Adrenal gland (tissue), 12 donors: ENCODE data around the gene OMP. TPM values are rescaled to one million over a fixed set of nuclear protein-coding genes. Genes with fewer than 3 reads are reported as not detected.

Experiments
- DNase-seq, 7 donors: peaks; one replicate each; pipeline ENCODE4 v3.0.0-alpha.2; 2019 to 2020
- H3K27ac ChIP-seq, 5 donors: fragments of 200-600 bp; sonication (generic) in 4 of 5; 1 replicate in 3 of 5; 2 replicates in 2 of 5; pipeline versions ENCODE4 v1.5.1 to v1.8.0; 2016 to 2020; ENCODE audit warnings: mild to moderate bottlenecking in 1 of 5
- H3K27me3 ChIP-seq: fragments of 200-600 bp; 2 replicates; pipeline ENCODE4 v1.8.0; 2021
- H3K36me3 ChIP-seq, 2 donors: fragments of 200-600 bp; replicated peaks in 1 of 2; 1 replicate in 1 of 2; 2 replicates in 1 of 2; pipeline versions ENCODE4 v1.5.1 to v1.8.0; 2018 to 2022
- H3K4me1 ChIP-seq, 2 donors: fragments of 200-600 bp; replicated peaks in 1 of 2; 1 replicate in 1 of 2; 2 replicates in 1 of 2; pipeline versions ENCODE4 v1.5.1 to v1.8.0; 2018 to 2021
- H3K4me3 ChIP-seq, 4 donors: fragments of 200-600 bp; sonication (generic) in 3 of 4; one replicate each; pipeline ENCODE4 v1.5.1; 2016 to 2018
- H3K9me3 ChIP-seq, 3 donors: fragments of 200-600 bp; sonication (generic) in 1 of 3; replicated peaks in 1 of 3; 1 replicate in 2 of 3; 2 replicates in 1 of 3; pipeline versions ENCODE4 v1.5.1 to v1.8.0; 2016 to 2021
- CTCF ChIP-seq, 6 experiments: fragments of 450-650 bp in 4 of 6; fragments of 200-600 bp in 2 of 6; sonication (generic) in 1 of 6; IDR thresholded peaks; 1 replicate in 5 of 6; 2 replicates in 1 of 6; pipeline versions ENCODE4 v1.5.1 to v1.8.0; 2016 to 2021; ENCODE audit warnings: antibody characterized with exemption in 6 of 6, mild to moderate bottlenecking in 2 of 6, moderate library complexity in 1 of 6
- POLR2A ChIP-seq, 2 donors: fragments of 450-650 bp; IDR thresholded peaks; one replicate each; pipeline ENCODE4 v1.6.1; 2017; ENCODE audit warnings: antibody characterized with exemption in 2 of 2, mild to moderate bottlenecking in 2 of 2, moderate library complexity in 1 of 2
- WGBS, 4 donors: extraction: QIAGEN DNeasy Blood & Tissue Kit in 2 of 4; methylation state at CpG; one replicate each; pipeline versions ENCODE4 v1.1.5 to v1.1.7; 2013 to 2017; 5-methylcytosine and 5-hydroxymethylcytosine counted together
- intact Hi-C, 2 donors: fragments of 100-400 bp; cut with DNase I; formaldehyde crosslinking; loops; one replicate each; pipeline versions ENCODE4 v1.14.1 to v1.15.0; 2022 to 2023
- polyA plus RNA-seq, 3 donors: library from polyadenylated mRNA; stranded (reverse); fragments of 200-250 nt in 2 of 3; fragments of 350-450 nt in 1 of 3; fragmentation: Illumina TruSeq in 1 of 3; extraction: RNeasy Lipid Tissue Mini Kit (QIAGEN cat#74804) in 1 of 3; gene quantifications; one replicate each; pipeline ENCODE4 v1.2.3, GENCODE V29; 2013 to 2014
- total RNA-seq, 9 donors: library from RNA; depleted of rRNA in 4 of 9; stranded (reverse); fragments of >200 nt in 4 of 9; fragments of 120-200 nt in 1 of 9; fragmentation: NEBNext Ultra II Directional in 1 of 9; extraction: Animal tissue kit (Norgen Biotek cat#: 25700) in 1 of 9; gene quantifications; one replicate each; pipeline versions ENCODE4 v1.1.0 to v1.2.4, GENCODE V29; 2013 to 2023
- donor health status: healthy with polysubstance abuse.
- donor health status: Bipolar disorder and iron deficiency.
- donor health status: DM: yes; HTN: yes; CAD: no.
- donor health status: DM: no; HTN: no; CAD: no.
- donor health status: DM: no; HTN: no; CAD: no.
- donor health status: DM: yes; HTN: yes; CAD: no.

OMP gene
- total and polyA plus RNA-seq, 12 donors = 0.50 to 1.6 (median 0.92) TPM; not detected in 9

DNA sequence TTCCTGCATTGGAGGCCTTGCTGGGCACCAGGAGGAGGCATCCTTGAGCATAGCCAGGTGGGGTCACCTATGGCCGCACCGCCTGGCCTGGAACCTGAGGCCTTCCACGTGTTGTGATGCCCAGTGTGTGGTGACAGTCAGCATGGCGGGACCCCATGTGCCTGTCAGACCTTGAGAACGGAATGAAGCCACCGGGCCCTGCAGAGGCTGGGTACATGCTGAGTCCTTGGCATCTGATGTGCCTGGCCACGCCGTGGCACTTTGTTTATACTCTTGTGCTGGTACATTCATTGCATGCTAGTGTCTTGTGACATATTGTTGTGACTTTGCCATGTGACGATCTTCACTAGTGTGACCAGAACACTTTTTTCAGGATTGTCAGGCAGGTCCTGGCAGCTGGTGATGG lies 16.9 kb downstream of the OMP start:
- H3K4me3 ChIP-seq = no peak overlapping the region
- intact Hi-C loops = no loop called here
- H3K4me1 ChIP-seq = no peaks in the 10 kb centered on the region
- no peak for TF ChIP-seq POLR2A (IDR thresholded peaks at IDR 0.05)
- TF ChIP-seq CTCF (IDR thresholded peaks at IDR 0.05) = no peak
- WGBS, 4 donors = 91 to 100% (median 92%) methylated on average over 3 to 9 of the region's 9 CpGs
- DNase-seq = no peak
- no peaks in the 10 kb centered on the region for H3K27me3 ChIP-seq
- H3K36me3 ChIP-seq = peaks cover 0 to 9% of the 10 kb centered on the region in 2 donors
- no peaks in the 10 kb centered on the region for H3K9me3 ChIP-seq
- no peak overlapping the region for H3K27ac ChIP-seq

- no peak for TF ChIP-seq POLR2A (IDR thresholded peaks at IDR 0.05)
- TF ChIP-seq CTCF (IDR thresholded peaks at IDR 0.05) = no peak
- WGBS, 4 donors = 90 to 97% (median 93%) methylated on average over 19 of the region's 19 CpGs
- Histone ChIP-seq H3K27me3 (no peaks in the 10 kb centered on the region), H3K36me3 (peaks cover 0 to 9% of the 10 kb centered on the region in 2 donors), H3K27ac (no peak overlapping the region), H3K9me3 (no peaks in the 10 kb centered on the region), H3K4me1 (no peaks in the 10 kb centered on the region), H3K4me3 (no peak overlapping the region)
- intact Hi-C loops = loop anchor here in 1 of 2 donors (10.0 kb wide), 1 partner anchor 424 kb away; no protein-coding TSS in a partner anchor
- no peak for DNase-seq
These were observed 17.9 kb downstream of the OMP start for GRCh38 chr11:77120571-77120970.

- no peaks in the 10 kb centered on the region for H3K4me1 ChIP-seq
- H3K27me3 ChIP-seq = no peaks in the 10 kb centered on the region
- DNase-seq = no peak
- H3K4me3 ChIP-seq = no peak overlapping the region
- 80 to 97% (median 91%) methylated on average over 4 to 10 of the region's 10 CpGs for WGBS, 4 donors
- TF ChIP-seq CTCF (IDR thresholded peaks at IDR 0.05) = no peak
- TF ChIP-seq POLR2A (IDR thresholded peaks at IDR 0.05) = no peak
- H3K9me3 ChIP-seq = no peaks in the 10 kb centered on the region
- H3K27ac ChIP-seq = no peak overlapping the region
- intact Hi-C loops = loop anchor here in 1 of 2 donors (10.0 kb wide), 1 partner anchor 424 kb away; no protein-coding TSS in a partner anchor
- H3K36me3 ChIP-seq = peaks cover 0 to 9% of the 10 kb centered on the region in 2 donors
These were observed 18.5 kb downstream of the OMP start for GRCh38 chr11:77121096-77121640.

DNA sequence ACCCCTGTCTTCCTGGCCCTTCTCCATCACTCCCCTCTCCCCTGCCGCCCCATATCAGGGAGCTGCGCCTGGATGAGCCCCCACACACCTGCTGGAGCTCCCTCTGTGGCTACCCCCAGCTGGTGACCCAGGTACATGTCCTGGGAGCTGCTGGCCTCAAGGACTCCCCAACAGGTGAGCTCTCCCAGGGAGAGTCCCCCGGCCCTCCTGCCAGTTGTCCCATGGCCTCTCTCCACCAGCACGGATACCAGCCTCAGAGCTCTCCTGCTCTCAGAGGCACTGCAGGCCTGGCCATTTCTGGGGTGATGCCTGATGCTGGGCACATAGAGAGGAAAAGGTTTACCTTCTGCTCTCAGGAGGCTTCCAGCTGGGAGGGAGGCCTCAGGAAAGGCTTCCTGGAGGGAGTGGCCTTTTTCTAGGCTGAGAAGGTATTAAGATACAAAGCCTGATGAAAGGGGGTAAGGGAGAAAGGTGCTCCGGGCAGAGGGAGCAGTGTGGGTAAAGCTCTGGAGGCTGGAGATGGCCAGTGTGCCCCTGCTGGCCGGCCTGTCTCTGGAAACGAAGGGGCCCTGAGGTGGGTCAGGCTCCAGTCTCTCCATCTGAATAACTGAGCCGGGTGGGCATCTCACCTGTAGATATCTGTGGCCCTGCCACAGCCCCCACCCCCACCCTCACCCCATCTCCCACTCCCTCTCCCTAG lies 19.4 kb downstream of the OMP start:
- H3K27me3 ChIP-seq = no peaks in the 10 kb centered on the region
- 93 to 100% (median 96%) methylated on average over 6 to 8 of the region's 8 CpGs for WGBS, 4 donors
- no peak overlapping the region for H3K4me3 ChIP-seq
- H3K36me3 ChIP-seq = peaks cover 0 to 9% of the 10 kb centered on the region in 2 donors
- H3K9me3 ChIP-seq = no peaks in the 10 kb centered on the region
- H3K27ac ChIP-seq = no peak overlapping the region
- intact Hi-C loops = loop anchor here in 1 of 2 donors (10.0 kb wide), 1 partner anchor 423 kb away; no protein-coding TSS in a partner anchor
- TF ChIP-seq CTCF (IDR thresholded peaks at IDR 0.05) (no peak), POLR2A (IDR thresholded peaks at IDR 0.05) (no peak)
- no peaks in the 10 kb centered on the region for H3K4me1 ChIP-seq
- no peak for DNase-seq
